ENCODE results near the gene ZNF768. TPM values are rescaled to one million over a fixed set of nuclear protein-coding genes. Genes with fewer than 3 reads are reported as not detected.
A peak's percentile ranks its signal among the peaks of the same experiment; 100 is the strongest.

Gene ZNF768
- total and polyA plus RNA-seq, 2 of the 13 experiments (the other 11 are each of a cell fraction or from before 2014, with no cell fraction given): 26.7 to 34.4 TPM

GRCh38 chr16:30553393-30553899 is 27.1 kb upstream of the ZNF768 start:
- Histone ChIP-seq H3K4me2 (ENCODE audit: low read depth, low read length) (no peak overlapping the region), H3K9ac (ENCODE audit: insufficient read depth, low read depth, low read length) (no peak overlapping the region), H3K4me3 (replicated peaks in 1 of 3; ENCODE audit: insufficient read depth in 1 of 3, low read depth in 2 of 3, low read length in 3 of 3) (no peak overlapping the region), H3K4me1 (ENCODE audit: insufficient read depth, low read length) (peaks cover 50% of the 10 kb centered on the region), H3K27ac (ENCODE audit: extremely low read length, insufficient read depth, low read length) (no peak overlapping the region), H3K36me3 (replicated peaks in 1 of 2; ENCODE audit: control insufficient read depth in 1 of 2, insufficient read depth in 2 of 2, low read length in 2 of 2) (peaks cover 0 to 25% of the 10 kb centered on the region in 2 experiments; a peak in 4 of 5 replicates), H4K20me1 (ENCODE audit: insufficient read depth, low read length) (no peaks in the 10 kb centered on the region), H3K27me3 (ENCODE audit: control insufficient read depth in 1 of 2, insufficient read depth in 2 of 2, low read length in 2 of 2) (no peaks in the 10 kb centered on the region), H2AFZ (ENCODE audit: low read length) (no peak overlapping the region), H3K79me2 (ENCODE audit: insufficient read depth, low read length) (peaks cover 21% of the 10 kb centered on the region), H3K9me3 (ENCODE audit: low read length) (no peaks in the 10 kb centered on the region)
- ATAC-seq (no peak), FAIRE-seq (no peak), DNase-seq (ENCODE audit: low spot score) (no peak)
- in situ Hi-C loops (cut with HindIII; ENCODE audit: extremely low pct_ligation_motif_present, low pct_unique_long_range_greater_than_20kb): no loop called here
- intact Hi-C loops (cut with micrococcal nuclease; ENCODE audit: unreplicated experiment): no loop called here
- ChIA-PET POLR2A (interaction anchor here (1.0 to 2.2 kb wide), 2 partner anchors 12 to 20 kb away, joined by 4 to 12 read pairs; no protein-coding TSS in a partner anchor), CTCF (ENCODE audit: low intra/inter-chr PET ratio, low total read pairs) (no interaction called here)
- BruUV-seq (replicated peaks): no TSS peak
- WGBS (ENCODE audit: low lambda C conversion rate): 97% methylated on average over 2 of the region's 2 CpGs
- TF ChIP-seq ZFP37 (CRISPR knock-in tag; IDR thresholded peaks at IDR 0.05; ENCODE audit: borderline replicate concordance): no peak
- TF ChIP-seq MNT (IDR thresholded peaks at IDR 0.05): no peak
- no peak for TF ChIP-seq CBFB (CRISPR knock-in tag; IDR thresholded peaks at IDR 0.05)
- TF ChIP-seq ZNF605 (CRISPR knock-in tag; IDR thresholded peaks at IDR 0.05): 0 out of 2 replicates have a peak, but pooled peaks have one; percentile 29
- TF ChIP-seq ZBTB7A (CRISPR knock-in tag; IDR thresholded peaks at IDR 0.05): no peak
- TF ChIP-seq, protein P1, sequence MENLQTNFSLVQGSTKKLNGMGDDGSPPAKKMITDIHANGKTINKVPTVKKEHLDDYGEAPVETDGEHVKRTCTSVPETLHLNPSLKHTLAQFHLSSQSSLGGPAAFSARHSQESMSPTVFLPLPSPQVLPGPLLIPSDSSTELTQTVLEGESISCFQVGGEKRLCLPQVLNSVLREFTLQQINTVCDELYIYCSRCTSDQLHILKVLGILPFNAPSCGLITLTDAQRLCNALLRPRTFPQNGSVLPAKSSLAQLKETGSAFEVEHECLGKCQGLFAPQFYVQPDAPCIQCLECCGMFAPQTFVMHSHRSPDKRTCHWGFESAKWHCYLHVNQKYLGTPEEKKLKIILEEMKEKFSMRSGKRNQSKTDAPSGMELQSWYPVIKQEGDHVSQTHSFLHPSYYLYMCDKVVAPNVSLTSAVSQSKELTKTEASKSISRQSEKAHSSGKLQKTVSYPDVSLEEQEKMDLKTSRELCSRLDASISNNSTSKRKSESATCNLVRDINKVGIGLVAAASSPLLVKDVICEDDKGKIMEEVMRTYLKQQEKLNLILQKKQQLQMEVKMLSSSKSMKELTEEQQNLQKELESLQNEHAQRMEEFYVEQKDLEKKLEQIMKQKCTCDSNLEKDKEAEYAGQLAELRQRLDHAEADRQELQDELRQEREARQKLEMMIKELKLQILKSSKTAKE (CRISPR knock-in tag; IDR thresholded peaks at IDR 0.05; ENCODE audit: borderline replicate concordance): no peak
- TF ChIP-seq FOSL2 (CRISPR knock-in tag; IDR thresholded peaks at IDR 0.05): no peak
- 0 out of 2 replicates have a peak, but pooled peaks have one; percentile 8 for TF ChIP-seq ZNF318 (CRISPR knock-in tag; IDR thresholded peaks at IDR 0.05)
- TF ChIP-seq ZNF33B (CRISPR knock-in tag; IDR thresholded peaks at IDR 0.05): no peak
- TF ChIP-seq PRMT3 (CRISPR knock-in tag; IDR thresholded peaks at IDR 0.05; ENCODE audit: borderline replicate concordance, low read depth): no peak
- TF ChIP-seq ZNF205 (CRISPR knock-in tag; IDR thresholded peaks at IDR 0.05): 0 out of 2 replicates have a peak, but pooled peaks have one; percentile 13
- TF ChIP-seq, protein P2, sequence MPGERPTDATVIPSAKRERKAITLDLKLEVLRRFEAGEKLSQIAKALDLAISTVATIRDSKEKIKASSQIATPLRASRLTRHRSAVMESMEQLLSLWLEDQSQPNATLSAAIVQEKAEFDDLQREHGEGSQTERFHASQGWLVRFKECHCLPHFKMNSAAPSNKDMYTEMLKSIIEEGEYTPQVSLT (CRISPR knock-in tag; IDR thresholded peaks at IDR 0.05; ENCODE audit: borderline replicate concordance, low read depth): no peak

Data from HepG2 (cell line).